Measurements from ENCODE around the gene TIAL1.
A peak's percentile ranks its signal among the peaks of the same experiment; 100 is the strongest.

Gene TIAL1

GRCh38 chr10:119528663-119529237, 68.0 kb downstream of the TIAL1 start:
- peak; percentile 57 for DNase-seq (ENCODE audit: low spot score)

DNA sequence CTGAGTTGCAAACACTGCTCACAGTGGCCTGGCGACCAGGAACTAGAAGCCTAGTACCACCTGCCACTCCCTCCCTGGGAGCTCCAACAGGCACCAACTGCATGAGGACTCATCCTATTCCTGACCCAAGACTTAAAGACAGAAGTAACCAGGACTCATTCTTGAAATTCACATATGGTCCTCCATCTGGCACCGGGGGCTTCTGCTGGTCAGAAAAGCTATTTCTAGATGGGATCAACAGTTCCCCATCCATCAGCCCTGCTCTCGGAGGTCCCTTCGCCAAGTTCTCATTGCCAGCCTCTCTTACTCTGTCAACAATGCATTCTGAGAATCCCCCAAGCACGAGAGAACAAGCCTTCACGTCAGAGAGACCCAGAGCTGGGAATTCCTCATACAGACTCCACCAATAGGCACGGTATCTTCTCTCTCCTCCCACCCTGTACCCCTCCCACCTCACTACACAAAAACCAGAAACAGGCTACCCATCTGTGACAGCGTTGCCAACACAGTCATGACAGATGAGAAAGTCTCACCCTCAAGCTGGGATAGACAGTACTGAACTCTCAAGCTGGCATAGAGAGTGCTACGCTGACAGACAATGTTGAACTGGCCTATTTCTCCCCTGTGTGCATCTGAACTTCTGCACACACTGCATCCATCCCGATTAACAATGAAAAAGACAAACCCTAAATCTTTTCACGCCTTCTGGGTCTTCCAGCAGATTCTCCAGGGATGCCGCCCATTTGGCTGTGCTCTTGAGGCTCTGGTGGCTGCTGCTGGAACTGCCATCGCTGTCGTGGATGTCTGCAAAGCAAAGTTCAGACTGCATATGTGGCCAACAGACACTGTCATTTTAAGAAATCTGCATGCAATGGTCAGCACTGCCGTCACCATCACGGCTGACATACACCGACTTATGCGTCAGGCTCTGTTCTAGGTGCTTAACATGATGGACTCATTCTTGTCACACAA, 69.9 kb downstream of the TIAL1 start:
- DNase-seq (ENCODE audit: low spot score) = no peak

DNA sequence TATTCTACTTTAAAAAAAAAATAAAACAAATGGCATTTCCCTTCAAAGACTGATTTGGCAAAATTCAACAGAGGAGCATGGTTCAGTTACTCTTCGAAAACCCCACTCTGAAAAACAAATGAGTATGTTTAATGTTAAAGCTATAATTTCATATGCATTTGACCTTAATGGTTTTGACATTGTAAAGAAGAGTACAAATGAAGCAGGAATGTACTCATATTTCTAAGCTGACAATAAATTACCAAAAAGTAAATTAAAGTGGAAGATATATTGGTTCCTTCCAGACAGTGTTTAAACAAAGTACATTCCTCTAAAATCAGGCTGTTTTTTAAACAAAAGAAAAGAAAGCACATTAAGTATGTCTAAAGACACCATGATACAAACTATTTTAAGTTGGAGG, 70.6 kb downstream of the TIAL1 start:
- DNase-seq (ENCODE audit: low spot score) = no peak

DNA sequence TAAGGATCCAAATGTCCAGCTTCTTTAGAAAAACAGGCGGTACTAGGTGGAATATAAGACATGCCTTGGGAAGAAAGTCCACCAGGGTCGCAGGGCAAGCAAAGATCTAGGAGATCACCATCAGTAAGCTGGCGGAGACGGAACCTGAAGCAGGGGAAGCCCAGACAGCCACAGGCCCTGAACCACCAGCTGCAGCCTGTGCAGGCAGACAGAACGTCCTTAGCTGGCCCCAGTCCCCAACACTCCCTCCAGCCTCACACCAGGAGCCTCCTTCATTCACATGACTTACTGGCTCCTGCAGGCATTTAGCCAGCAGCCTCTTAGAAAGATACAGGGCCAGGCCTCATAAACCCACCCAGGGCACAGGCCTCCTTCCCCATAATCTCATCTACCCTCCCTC, 71.6 kb downstream of the TIAL1 start:
- DNase-seq (ENCODE audit: low spot score) = no peak

DNA sequence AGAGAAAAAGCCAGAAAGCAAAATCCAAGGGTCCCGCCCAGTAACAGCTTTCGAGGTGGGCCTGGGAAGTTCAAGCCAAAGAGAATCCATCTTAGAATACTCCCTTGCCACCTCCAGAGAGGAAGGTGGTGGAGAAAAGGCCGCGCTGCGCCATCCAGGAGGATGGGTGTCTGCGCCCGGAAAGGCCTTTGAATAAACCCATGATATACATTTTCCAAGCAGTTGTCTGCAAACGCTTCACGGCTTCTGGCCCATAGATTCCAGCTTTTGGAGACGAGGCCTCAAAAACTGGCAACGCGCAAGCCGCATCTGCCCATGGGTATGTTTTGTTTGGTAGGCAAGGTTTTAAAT, 72.1 kb downstream of the TIAL1 start:
- DNase-seq (ENCODE audit: low spot score) = no peak

GRCh38 chr10:119523895-119524719, 72.7 kb downstream of the TIAL1 start:
- no peak for DNase-seq (ENCODE audit: low spot score)
